Erythroblast (primary cell): ENCODE results near the gene LRRC37B.
"Not testable (repeated sequence)": the region's sequence is repeated elsewhere in the genome, so short reads cannot be mapped to it uniquely, and the experiment has no call there.

Experiments
- GATA1 ChIP-seq: IDR thresholded peaks from 2 replicates; pipeline ENCODE4 v1.6.1; 2011; ENCODE audit warnings: low read depth, mild to moderate bottlenecking, control low read depth, low read length, moderate library complexity
- POLR2A ChIP-seq: IDR thresholded peaks from 2 replicates; pipeline ENCODE4 v1.6.1; 2011; ENCODE audit warnings: mild to moderate bottlenecking, low read length

DNA sequence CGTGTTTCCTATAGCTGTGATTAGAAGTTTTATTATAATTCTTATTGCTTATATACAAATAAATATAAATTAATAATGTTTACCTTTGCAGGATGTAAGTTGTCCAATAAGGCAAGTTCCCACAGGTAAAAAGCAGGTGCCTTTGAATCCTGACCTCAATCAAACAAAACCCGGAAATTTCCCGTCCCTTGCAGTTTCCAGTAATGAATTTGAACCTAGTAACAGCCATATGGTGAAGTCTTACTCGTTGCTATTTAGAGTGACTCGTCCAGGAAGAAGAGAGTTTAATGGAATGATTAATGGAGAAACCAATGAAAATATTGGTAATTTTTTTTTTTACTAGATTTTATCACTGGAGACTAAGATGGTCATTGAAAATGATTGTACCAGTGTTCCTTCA is 31.8 kb upstream of the LRRC37B start:
- TF ChIP-seq POLR2A, GATA1: not testable (repeated sequence)
